ENCODE results near the gene TCF20.
A peak's percentile ranks its signal among the peaks of the same experiment; 100 is the strongest.

TCF20 gene

GRCh38 chr22:42270510-42271190 is at the start of gene TCF20:
TCF20 (minus strand) TSS chr22:42270653; CDS start chr22:42215305, 55,348 bp downstream.
- DNase-seq, result no peak

- DNase-seq, result no peak
These were observed 48.9 kb upstream of the TCF20 start for GRCh38 chr22:42319386-42319785.

GRCh38 chr22:42318967-42319366 is 48.5 kb upstream of the TCF20 start:
- DNase-seq, result no peak

DNA sequence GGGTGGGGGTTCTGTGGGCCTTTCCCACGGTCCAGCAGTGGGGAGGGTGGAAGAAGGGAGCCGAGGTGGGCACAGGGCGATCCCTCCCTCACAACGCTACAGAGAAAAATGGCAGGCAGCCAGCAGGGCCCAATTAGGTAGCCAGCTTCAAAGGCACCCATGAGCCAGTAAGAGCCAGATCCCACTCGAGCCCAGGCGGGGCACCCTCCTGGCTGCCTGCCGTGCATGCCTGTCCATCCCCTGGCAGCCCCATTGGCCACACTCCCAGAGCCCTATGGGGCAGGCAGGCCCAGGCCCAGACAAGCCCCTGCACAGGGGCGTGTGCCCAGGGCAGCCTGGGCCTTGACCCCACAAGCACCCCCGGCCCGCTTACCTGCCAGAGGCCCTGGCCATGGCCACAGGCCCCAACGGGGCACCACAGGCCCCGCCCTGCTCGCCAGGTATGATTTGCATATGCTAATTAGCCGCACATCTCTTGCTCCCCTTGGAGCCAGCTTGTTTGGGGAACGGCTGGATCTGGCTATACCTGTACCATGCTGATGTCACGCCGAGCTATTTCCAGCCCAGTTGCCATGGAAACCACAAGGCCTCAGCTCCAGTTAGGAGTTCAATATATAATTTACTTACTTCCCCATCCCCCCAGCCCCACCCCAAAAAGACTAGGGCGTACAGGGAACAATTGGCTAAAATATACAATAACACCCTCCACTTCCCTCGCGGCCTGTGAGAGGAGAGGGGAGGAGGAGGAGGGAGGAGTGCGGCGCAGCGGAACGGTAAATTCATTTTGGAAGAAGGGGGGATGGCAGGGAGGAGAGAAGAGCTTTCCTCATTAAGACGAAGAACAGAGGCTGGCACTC is 47.5 kb upstream of the TCF20 start:
- no peak for DNase-seq

DNA sequence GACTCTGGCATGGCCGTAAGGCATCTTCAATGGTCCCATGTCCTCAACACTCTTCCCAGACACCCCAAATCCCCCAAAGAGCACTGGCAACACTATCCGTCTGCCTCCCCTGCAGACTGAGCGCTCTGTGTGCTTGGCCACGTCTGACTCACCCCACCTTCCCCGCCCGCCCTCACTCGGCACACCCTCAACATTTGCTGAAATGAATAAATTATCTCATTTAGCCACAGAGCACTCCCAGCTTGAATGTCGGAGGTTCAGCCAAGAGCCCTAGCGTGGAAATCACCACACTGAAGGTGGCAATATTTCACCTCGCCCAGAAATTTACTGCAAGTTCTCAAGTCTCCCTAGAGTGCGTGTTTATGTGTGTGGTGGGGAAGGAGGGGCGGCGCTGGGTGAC is 46.6 kb upstream of the TCF20 start:
- DNase-seq, result no peak

DNA sequence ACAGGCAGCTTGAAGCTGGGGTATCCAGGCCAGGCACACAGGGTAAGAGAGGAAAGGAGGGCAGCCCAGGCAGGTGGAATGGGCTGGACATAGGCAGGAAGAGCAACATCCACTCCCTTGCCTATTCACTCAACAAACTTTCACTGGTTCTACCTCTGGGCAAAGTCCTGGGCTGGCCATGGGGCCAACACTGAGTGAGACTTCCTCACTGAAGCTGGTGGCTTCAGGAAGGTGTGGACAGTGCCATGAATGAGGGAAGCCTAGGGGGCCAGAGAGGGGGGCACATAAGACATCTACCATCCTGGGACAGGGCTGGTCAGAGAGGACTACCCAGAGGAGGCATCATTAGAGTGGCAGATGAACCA is 44.9 kb upstream of the TCF20 start:
- no peak for DNase-seq

DNA sequence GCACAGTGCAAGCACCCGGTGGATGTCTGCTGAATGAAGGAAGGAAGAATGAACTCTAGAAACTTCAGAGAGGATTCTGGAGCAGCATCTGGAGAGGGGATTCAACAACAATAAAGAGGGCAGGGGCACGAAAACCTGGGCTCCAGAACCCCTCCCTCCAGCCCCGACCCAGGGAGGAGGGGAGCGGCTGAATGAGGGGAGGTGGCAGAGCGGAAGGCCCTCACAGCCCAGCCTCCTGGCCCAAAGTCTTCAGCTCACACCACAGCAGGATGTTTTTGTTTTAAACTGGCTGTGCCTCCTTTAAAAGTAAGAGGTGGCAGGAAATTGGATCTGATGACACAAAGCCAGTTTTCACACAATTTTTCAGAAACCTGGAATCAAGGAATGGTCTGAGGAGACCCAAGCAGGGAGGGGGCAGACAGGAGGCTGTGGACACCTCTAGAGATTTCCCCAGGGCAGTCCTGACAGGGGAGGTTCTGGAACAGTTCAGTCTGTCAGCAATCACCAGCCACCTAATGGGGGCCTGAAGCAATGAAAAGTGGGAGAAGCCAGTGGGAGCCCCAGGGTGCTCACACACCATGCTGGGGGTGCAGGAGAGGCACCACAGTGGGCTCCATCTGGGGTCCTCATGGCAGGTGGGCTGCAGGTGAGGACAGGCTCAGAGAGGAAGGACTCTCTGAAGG is 44.4 kb upstream of the TCF20 start:
- no peak for DNase-seq

DNA sequence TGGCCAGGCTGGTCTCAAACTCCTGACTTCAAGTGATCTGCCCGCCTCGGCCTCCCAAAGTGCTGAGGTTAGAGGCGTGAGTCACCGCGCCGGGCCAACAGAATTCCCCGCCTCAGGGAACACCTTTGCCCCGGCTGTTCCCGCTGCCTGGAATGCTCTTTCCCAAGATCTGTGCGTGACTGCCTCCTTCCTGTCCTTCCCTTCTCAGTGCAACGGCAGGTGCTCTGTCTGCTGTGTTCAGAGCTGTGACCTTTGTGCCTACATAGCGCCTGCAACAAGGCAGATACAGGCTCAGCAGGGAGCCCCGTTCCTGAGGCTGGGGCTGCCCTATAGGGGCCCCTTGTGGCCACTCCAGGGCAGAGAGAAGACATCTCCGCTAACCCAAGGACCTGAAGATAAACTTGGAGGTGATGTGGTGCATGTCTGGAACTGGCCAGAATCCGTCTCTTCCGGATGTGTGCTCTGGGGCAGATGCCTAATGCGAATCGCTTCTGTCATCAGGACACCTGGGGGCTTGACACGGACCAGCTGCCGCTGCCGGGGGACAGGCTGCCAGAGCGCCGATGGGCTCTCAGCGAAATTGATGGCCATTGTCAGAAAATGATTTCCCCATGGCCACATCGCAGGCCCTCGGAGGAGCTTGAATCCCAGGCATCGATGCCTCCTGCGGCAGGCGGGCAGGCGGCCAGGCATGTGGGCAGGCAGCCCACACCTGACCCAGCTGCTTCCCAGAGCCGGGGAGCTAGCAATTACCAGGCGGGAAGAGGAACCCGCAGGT is 43.5 kb upstream of the TCF20 start:
- peak; percentile 46 for DNase-seq

- no peak for DNase-seq
These were observed 42.8 kb upstream of the TCF20 start for GRCh38 chr22:42313204-42313603.

GRCh38 chr22:42310291-42311015 is 40.0 kb upstream of the TCF20 start:
- DNase-seq, result no peak

- DNase-seq, result no peak
These were observed 39.4 kb upstream of the TCF20 start for GRCh38 chr22:42309865-42310264.

GRCh38 chr22:42308892-42309468 is 38.5 kb upstream of the TCF20 start:
- no peak for DNase-seq

DNA sequence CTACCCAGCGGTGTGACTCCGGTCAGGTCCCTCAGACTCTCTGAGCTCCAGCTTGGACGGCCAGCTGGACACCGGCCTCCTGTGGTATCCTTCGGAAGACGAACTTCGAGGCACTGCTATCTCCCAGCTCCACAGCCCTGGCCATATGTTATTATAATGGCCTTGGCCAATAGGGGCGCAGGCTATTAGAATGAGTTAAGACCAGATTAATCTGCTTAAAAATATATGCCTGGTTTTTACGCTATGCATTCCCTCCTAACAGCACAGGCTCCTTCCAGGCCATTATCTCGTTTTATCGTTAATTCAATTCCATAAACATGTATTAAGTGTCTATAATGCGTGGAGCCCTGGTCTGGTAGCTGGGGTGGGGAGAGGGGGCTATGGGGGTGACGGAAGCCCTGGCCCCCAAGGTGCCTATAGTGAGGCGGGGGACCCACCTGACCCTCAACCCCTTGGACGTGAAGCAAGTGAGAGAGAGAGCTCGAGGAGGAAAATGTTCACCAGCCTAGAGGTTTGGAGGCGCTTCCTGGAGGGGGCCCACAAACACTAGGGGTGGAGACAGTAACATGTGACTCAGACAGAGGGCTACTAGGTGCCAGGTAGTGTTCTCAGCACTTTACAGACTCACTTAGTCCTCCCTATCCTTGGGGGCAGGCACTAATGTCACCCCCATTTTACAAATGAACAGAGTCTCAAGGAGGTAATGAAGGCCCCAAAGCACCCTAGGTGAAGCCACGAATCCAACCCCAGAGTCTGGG is 37.5 kb upstream of the TCF20 start:
- DNase-seq, result no peak

DNA sequence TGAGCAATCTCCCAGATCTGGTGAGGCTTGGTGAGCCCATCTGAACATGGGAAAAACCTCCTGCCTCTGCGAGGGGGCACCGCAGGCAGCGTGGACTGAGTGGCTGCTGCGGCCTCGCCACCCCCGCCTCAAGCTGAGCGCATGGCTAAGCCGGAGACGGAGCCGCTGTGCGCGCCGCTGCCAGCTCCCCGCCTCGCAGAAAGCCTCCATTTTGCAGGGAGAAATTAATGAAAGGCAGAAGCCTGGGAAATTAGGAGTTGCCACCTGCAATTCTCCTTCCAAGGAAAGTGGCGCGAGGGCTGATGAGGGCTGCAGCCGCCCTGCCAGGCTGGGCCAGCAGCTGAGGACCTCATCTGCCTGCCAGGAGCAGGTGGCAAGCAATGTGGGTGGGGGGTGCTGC is 35.6 kb upstream of the TCF20 start:
- no peak for DNase-seq

DNA sequence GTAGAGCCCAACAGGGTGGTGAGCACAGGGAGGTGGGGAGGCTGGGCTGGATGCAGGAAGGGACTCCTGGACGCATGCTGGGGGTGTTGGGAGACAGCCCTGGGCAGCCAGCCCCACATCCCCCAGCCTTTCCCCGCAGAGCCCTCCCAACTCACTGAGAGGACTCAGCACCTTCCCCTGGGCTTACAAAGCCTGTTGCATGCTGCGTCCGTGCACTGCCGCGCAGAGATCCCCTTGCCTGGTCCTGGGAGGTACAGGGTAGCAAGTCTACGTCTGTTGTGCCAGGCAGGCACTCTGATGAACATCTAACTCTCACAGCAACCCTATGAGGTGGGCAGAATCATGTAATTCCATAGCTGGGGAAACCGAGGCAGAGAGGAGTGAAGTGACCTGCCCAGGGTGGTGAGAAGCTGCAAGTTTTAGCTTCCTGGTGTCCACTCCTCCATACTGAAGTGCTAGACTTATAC is 33.9 kb upstream of the TCF20 start:
- DNase-seq, result no peak

- no peak for DNase-seq
These were observed 33.2 kb upstream of the TCF20 start for GRCh38 chr22:42303396-42304323.

- no peak for DNase-seq
These were observed 31.3 kb upstream of the TCF20 start for GRCh38 chr22:42301742-42302102.

GRCh38 chr22:42301077-42301741 is 30.8 kb upstream of the TCF20 start:
- DNase-seq, result no peak
